ENCODE results near the gene LHX6.

DNA sequence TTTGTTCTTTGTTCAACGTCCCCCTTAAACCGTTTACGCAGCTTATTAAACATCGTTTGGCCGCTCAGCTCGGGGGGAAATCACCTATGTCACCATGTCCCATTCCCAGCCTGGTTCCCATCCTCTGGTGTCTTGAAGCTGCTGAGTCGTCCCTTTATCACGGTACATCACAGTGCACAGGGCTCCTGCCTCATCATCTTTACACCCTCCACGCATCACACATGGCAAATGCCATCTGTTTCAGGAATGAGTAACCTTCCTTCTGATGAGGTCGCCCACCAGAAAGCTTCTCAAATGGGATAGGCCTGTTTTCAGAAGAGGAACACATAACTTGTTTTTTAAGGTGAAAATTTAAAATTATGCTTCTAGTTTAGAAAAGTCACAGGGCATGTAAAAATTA lies 7.9 kb upstream of the LHX6 start:
- TF ChIP-seq CTCF (IDR thresholded peaks at IDR 0.05) (no peak), FOSL2 (IDR thresholded peaks at IDR 0.05) (no peak), FOSL2 (CRISPR knock-in tag; IDR thresholded peaks at IDR 0.05) (no peak), POLR2A (IDR thresholded peaks at IDR 0.05; ENCODE audit: low read length) (no peak)

Data from A549 (cell line).